ENCODE data around the gene CPA3. TPM values are rescaled to one million over a fixed set of nuclear protein-coding genes. Genes with fewer than 3 reads are reported as not detected.

Gene CPA3
- total RNA-seq, 1 donor from 2014 or later = not detected

DNA sequence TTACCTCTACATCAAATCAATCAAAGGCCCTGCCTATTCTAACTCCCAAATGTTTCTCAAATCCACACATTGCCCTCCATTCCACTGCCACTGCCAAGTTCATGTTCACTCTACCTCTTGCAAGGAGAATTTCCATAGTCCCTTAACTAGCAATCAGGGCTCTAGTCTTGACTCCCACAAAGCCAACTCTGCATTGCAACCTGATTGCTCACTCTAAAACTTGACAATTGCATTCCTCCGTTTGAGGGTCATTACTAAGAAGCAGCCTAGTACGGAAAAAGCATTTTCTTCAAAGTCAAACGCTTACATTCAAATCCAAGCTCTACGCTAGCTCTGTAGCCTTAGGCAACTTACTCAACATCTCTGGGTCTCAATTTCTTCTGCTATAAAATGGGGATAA is 1.2 kb downstream of the CPA3 start:
- Mint-ChIP-seq H3K4me3 (ENCODE audit: low read depth) (no peak overlapping the region), H3K9me3 (ENCODE audit: low read depth) (no peaks in the 10 kb centered on the region), H3K27ac (no peak overlapping the region), H3K27me3 (no peaks in the 10 kb centered on the region), H3K36me3 (ENCODE audit: insufficient read depth) (no peaks in the 10 kb centered on the region), H3K4me1 (ENCODE audit: low read depth) (no peaks in the 10 kb centered on the region)
- no peak for DNase-seq (ENCODE audit: low spot score, unreplicated experiment)
- TF ChIP-seq, protein P1, sequence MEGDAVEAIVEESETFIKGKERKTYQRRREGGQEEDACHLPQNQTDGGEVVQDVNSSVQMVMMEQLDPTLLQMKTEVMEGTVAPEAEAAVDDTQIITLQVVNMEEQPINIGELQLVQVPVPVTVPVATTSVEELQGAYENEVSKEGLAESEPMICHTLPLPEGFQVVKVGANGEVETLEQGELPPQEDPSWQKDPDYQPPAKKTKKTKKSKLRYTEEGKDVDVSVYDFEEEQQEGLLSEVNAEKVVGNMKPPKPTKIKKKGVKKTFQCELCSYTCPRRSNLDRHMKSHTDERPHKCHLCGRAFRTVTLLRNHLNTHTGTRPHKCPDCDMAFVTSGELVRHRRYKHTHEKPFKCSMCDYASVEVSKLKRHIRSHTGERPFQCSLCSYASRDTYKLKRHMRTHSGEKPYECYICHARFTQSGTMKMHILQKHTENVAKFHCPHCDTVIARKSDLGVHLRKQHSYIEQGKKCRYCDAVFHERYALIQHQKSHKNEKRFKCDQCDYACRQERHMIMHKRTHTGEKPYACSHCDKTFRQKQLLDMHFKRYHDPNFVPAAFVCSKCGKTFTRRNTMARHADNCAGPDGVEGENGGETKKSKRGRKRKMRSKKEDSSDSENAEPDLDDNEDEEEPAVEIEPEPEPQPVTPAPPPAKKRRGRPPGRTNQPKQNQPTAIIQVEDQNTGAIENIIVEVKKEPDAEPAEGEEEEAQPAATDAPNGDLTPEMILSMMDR (IDR thresholded peaks at IDR 0.05; ENCODE audit: unreplicated experiment) = no peak

DNA sequence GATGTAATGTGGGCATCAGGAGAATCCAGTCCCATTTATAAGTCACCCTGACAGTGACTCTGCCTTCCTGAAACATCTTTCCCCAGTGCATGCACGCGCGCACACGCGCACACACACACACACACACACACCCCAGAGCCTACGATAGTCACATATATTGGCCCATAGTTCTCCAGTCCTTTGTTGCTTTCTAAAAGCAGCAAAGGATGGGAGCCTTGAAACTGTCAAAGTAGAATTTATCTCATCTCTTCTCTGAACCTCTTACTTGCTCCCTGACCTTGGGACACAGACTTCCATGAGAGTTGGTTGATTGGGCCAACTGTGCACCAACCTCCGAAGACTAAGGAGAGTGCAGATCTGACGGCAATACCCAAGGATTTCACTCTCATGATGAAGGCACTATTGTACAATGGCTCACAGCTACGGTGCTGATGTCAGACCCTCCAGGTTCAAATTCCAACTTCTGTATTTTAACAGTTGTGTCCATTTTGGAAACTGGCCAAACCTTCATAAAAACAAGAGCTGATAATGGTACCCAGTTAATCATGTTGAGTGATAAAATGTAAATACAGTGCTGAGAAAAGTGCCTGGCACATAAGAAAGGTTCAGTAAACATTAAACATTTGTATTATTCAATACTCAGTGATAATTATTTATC is 8.3 kb downstream of the CPA3 start:
- Mint-ChIP-seq H3K27ac (no peak overlapping the region), H3K36me3 (ENCODE audit: insufficient read depth) (no peaks in the 10 kb centered on the region), H3K27me3 (no peaks in the 10 kb centered on the region), H3K4me3 (ENCODE audit: low read depth) (no peak overlapping the region), H3K9me3 (ENCODE audit: low read depth) (no peaks in the 10 kb centered on the region), H3K4me1 (ENCODE audit: low read depth) (peaks cover 11% of the 10 kb centered on the region)
- TF ChIP-seq, protein P1 (IDR thresholded peaks at IDR 0.05; ENCODE audit: unreplicated experiment) = no peak
- DNase-seq (ENCODE audit: low spot score, unreplicated experiment) = no peak

DNA sequence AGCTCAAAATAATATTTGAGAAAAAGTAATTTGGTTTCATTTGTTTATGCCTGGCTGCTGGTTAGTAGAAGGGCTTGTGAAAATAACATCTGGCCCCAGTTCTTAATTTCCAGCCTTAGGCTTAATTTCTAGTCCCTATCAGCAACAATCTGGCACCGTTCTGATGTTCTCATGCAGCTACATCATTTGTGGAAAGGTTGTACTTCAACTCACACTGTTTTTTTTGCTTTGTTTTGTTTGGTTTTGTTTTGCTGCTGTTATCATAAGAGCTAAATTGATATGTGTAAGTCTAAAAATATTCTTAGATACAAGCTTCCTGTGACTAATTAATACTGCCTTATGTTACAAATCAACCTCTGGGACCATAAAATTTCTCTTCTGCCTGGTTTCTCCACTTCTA is 8.9 kb downstream of the CPA3 start:
- Mint-ChIP-seq H3K27me3 (no peaks in the 10 kb centered on the region), H3K4me3 (ENCODE audit: low read depth) (no peak overlapping the region), H3K9me3 (ENCODE audit: low read depth) (no peaks in the 10 kb centered on the region), H3K4me1 (ENCODE audit: low read depth) (peaks cover 11% of the 10 kb centered on the region), H3K36me3 (ENCODE audit: insufficient read depth) (no peaks in the 10 kb centered on the region), H3K27ac (no peak overlapping the region)
- DNase-seq (ENCODE audit: low spot score, unreplicated experiment) = no peak
- TF ChIP-seq, protein P1 (IDR thresholded peaks at IDR 0.05; ENCODE audit: unreplicated experiment) = no peak

DNA sequence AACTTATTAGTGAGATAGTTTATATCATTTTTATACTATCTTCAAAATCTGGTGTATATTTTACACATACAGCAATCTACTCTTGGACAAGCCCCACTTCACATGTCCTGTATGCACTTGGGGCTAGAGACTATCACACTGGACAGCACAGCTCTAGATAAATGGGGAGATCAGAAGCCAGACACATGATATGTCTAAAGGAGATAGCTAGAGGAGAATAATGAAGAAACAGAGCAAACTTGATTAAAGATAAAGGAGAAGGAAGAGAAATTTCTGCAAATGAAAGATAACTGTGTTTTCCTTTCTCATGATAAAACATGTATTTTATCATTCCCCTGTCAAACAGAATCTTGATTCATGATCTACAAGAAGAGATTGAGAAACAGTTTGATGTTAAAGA is 13.0 kb downstream of the CPA3 start:
- DNase-seq (ENCODE audit: low spot score, unreplicated experiment) = no peak
- Mint-ChIP-seq H3K27me3 (no peaks in the 10 kb centered on the region), H3K27ac (no peak overlapping the region), H3K9me3 (ENCODE audit: low read depth) (no peaks in the 10 kb centered on the region), H3K36me3 (ENCODE audit: insufficient read depth) (no peaks in the 10 kb centered on the region), H3K4me1 (ENCODE audit: low read depth) (peaks cover 11% of the 10 kb centered on the region), H3K4me3 (ENCODE audit: low read depth) (no peak overlapping the region)
- TF ChIP-seq, protein P1 (IDR thresholded peaks at IDR 0.05; ENCODE audit: unreplicated experiment) = no peak

DNA sequence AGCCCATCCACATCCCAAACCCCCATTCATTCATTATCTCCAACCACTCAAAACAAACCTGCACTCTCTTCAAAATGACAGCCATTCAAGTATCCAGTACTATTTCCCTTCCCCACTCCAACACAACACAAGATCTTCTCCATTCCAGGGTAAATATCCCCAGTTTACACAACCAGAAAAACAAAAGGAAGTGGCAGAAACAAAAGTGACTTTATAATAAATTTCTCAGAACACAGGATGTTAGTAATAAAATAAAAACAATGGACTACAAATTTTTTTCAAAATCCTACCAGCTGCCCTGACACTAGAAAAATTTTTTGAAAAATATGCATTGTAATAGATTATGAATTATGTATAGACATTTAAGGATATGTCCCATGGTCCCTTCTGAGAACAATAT is 14.2 kb downstream of the CPA3 start:
- no peak for DNase-seq (ENCODE audit: low spot score, unreplicated experiment)
- no peaks in the 10 kb centered on the region for H3K36me3 Mint-ChIP-seq (ENCODE audit: insufficient read depth)
- H3K9me3 Mint-ChIP-seq (ENCODE audit: low read depth) = no peaks in the 10 kb centered on the region
- no peaks in the 10 kb centered on the region for H3K27me3 Mint-ChIP-seq
- TF ChIP-seq, protein P1 (IDR thresholded peaks at IDR 0.05; ENCODE audit: unreplicated experiment) = no peak
- no peak overlapping the region for H3K4me3 Mint-ChIP-seq (ENCODE audit: low read depth)
- H3K4me1 Mint-ChIP-seq (ENCODE audit: low read depth) = peaks cover 7% of the 10 kb centered on the region
- no peak overlapping the region for H3K27ac Mint-ChIP-seq

Data from progenitor cell of endocrine pancreas (in vitro differentiated cells).